Measurements from ENCODE around the gene CES2. TPM values are rescaled to one million over a fixed set of nuclear protein-coding genes. Genes with fewer than 3 reads are reported as not detected.

CES2 gene
- total RNA-seq, 1 experiment from 2014 or later = 37.6 TPM

DNA sequence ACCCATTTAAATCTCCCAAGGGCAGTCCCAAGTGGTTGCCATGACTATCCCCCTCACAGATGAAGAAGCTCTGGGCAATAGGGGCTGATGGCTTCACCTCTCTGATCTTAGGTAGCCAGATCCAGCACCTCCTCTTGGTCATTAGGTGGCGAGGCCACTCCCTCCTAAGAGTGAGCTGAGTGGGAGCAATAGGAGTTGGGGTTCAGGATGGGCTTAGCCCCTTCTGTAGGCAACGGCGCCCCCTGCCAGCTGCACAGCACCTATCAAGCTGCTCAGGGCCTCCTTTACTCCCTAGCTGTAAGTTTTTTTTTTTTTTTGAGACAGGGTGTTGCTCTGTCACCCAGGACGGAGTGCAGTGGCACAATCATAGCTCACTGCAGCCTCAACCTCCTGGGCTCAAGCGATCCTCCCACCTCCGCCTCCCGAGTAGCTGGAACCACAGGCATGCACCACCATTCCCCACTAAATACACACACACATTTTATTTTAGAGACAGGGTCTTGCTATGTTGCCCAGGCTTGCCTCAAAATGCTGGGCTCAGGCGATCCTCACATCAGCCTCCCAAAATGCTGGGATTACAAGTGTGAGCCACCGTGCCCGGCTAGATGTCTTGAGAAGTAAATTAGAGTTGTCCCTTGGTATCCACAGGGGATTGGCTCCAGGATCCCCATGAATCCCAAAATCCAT, 6.5 kb upstream of the CES2 start:
- no peak overlapping the region for H3K27ac ChIP-seq (ENCODE audit: low read depth, low read length, poor library complexity, severe bottlenecking)
- no peak overlapping the region for H3K4me3 ChIP-seq (ENCODE audit: low read depth, low read length, poor library complexity, severe bottlenecking)
- intact Hi-C loops (cut with micrococcal nuclease; ENCODE audit: unreplicated experiment) = loop anchor here (1.0 kb wide), 1 partner anchor 34 kb away; no protein-coding TSS in a partner anchor
- no peaks in the 10 kb centered on the region for H3K36me3 ChIP-seq (ENCODE audit: insufficient read depth, low read length, poor library complexity, severe bottlenecking)
- CTCF ChIA-PET = interaction anchor here (0.6 to 1.1 kb wide), 9 partner anchors 9 to 521 kb away, joined by 3 to 11 read pairs (median 3); partner anchors contain the start of gene PDP2
- POLR2A ChIA-PET (ENCODE audit: low non-redundant PET) = no interaction called here
- peak; percentile 51 for DNase-seq (ENCODE audit: low spot score)
- TF ChIP-seq, protein P1, sequence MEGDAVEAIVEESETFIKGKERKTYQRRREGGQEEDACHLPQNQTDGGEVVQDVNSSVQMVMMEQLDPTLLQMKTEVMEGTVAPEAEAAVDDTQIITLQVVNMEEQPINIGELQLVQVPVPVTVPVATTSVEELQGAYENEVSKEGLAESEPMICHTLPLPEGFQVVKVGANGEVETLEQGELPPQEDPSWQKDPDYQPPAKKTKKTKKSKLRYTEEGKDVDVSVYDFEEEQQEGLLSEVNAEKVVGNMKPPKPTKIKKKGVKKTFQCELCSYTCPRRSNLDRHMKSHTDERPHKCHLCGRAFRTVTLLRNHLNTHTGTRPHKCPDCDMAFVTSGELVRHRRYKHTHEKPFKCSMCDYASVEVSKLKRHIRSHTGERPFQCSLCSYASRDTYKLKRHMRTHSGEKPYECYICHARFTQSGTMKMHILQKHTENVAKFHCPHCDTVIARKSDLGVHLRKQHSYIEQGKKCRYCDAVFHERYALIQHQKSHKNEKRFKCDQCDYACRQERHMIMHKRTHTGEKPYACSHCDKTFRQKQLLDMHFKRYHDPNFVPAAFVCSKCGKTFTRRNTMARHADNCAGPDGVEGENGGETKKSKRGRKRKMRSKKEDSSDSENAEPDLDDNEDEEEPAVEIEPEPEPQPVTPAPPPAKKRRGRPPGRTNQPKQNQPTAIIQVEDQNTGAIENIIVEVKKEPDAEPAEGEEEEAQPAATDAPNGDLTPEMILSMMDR (conservative IDR thresholded peaks at IDR 0.05; ENCODE audit: low read depth, low read length) = peak; percentile 71
- TF ChIP-seq EZH2 (IDR thresholded peaks at IDR 0.05; ENCODE audit: borderline replicate concordance, low read depth, low read length, poor library complexity, severe bottlenecking) = no peak
- no TSS peak for BruUV-seq (replicated peaks)
- H3K4me1 ChIP-seq (ENCODE audit: insufficient read depth, low read length, poor library complexity, severe bottlenecking) = peaks cover 13% of the 10 kb centered on the region
- peaks cover 24% of the 10 kb centered on the region for H3K27me3 ChIP-seq (replicated peaks; ENCODE audit: insufficient read depth, low read depth, low read length, poor library complexity)
- H3K9me3 ChIP-seq (ENCODE audit: low read depth, low read length, poor library complexity, severe bottlenecking) = no peaks in the 10 kb centered on the region

DNA sequence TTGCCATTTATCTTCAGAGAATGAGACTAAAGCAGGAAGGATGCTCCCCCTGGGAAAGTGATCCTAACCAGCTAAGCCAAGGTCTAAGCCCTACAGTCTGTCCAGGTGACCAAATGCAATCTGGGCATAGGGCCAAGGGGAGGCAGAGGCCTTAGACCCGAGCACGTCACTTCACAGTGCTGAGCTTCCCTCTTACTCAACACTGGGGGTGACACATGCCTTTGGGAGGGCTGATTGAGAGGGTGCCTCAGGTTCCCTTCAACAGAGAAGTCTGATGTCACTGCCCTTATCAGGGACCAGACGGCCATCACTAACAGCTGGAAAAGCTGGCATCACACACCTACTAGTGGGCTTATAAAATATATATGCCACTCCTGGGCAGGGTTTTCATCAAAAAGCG, 5.1 kb upstream of the CES2 start:
- ChIA-PET CTCF (no interaction called here), POLR2A (ENCODE audit: low non-redundant PET) (no interaction called here)
- TF ChIP-seq, protein P1 (conservative IDR thresholded peaks at IDR 0.05; ENCODE audit: low read depth, low read length) = no peak
- no peak for TF ChIP-seq EZH2 (IDR thresholded peaks at IDR 0.05; ENCODE audit: borderline replicate concordance, low read depth, low read length, poor library complexity, severe bottlenecking)
- no TSS peak for BruUV-seq (replicated peaks)
- H3K4me1 ChIP-seq (ENCODE audit: insufficient read depth, low read length, poor library complexity, severe bottlenecking) = peaks cover 13% of the 10 kb centered on the region
- no peak for DNase-seq (ENCODE audit: low spot score)
- intact Hi-C loops (cut with micrococcal nuclease; ENCODE audit: unreplicated experiment) = no loop called here
- no peak overlapping the region for H3K27ac ChIP-seq (ENCODE audit: low read depth, low read length, poor library complexity, severe bottlenecking)
- no peak overlapping the region for H3K4me3 ChIP-seq (ENCODE audit: low read depth, low read length, poor library complexity, severe bottlenecking)
- peaks cover 11% of the 10 kb centered on the region for H3K27me3 ChIP-seq (replicated peaks; ENCODE audit: insufficient read depth, low read depth, low read length, poor library complexity)
- H3K36me3 ChIP-seq (ENCODE audit: insufficient read depth, low read length, poor library complexity, severe bottlenecking) = no peaks in the 10 kb centered on the region
- no peaks in the 10 kb centered on the region for H3K9me3 ChIP-seq (ENCODE audit: low read depth, low read length, poor library complexity, severe bottlenecking)

DNA sequence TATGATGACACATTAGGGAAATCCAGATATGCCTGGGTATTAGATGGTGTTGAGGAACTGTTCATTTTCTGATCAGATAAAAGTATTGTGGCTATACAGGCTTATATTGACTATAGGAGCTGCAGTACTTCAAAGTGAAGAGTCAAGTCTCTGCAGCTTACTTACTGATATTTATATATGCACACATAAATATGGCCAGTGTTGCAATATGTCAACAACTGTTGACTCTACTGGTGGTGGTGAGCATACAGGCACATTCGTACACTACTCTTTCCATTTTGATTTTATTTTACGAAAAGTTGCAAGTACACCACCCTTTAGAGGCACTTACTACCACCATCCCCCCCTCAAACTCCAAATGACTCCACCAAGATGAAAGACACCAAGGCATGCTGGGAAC, 3.7 kb upstream of the CES2 start:
- DNase-seq (ENCODE audit: low spot score) = no peak
- intact Hi-C loops (cut with micrococcal nuclease; ENCODE audit: unreplicated experiment) = no loop called here
- ChIA-PET CTCF (no interaction called here), POLR2A (ENCODE audit: low non-redundant PET) (interaction anchor here (0.6 kb wide), 1 partner anchor 40 kb away, joined by 7 read pairs; no protein-coding TSS in a partner anchor)
- H3K4me3 ChIP-seq (ENCODE audit: low read depth, low read length, poor library complexity, severe bottlenecking) = no peak overlapping the region
- no TSS peak for BruUV-seq (replicated peaks)
- no peaks in the 10 kb centered on the region for H3K27me3 ChIP-seq (replicated peaks; ENCODE audit: insufficient read depth, low read depth, low read length, poor library complexity)
- peaks cover 21% of the 10 kb centered on the region for H3K4me1 ChIP-seq (ENCODE audit: insufficient read depth, low read length, poor library complexity, severe bottlenecking)
- H3K36me3 ChIP-seq (ENCODE audit: insufficient read depth, low read length, poor library complexity, severe bottlenecking) = no peaks in the 10 kb centered on the region
- TF ChIP-seq EZH2 (IDR thresholded peaks at IDR 0.05; ENCODE audit: borderline replicate concordance, low read depth, low read length, poor library complexity, severe bottlenecking) = no peak
- TF ChIP-seq, protein P1 (conservative IDR thresholded peaks at IDR 0.05; ENCODE audit: low read depth, low read length) = no peak
- H3K9me3 ChIP-seq (ENCODE audit: low read depth, low read length, poor library complexity, severe bottlenecking) = no peaks in the 10 kb centered on the region
- no peak overlapping the region for H3K27ac ChIP-seq (ENCODE audit: low read depth, low read length, poor library complexity, severe bottlenecking)

All from A673 (cell line).